ENCODE results near the gene MEGF9. TPM values are rescaled to one million over a fixed set of nuclear protein-coding genes. Genes with fewer than 3 reads are reported as not detected.

Gene MEGF9
- total RNA-seq, 1 experiment from 2014 or later, result 11.9 TPM

DNA sequence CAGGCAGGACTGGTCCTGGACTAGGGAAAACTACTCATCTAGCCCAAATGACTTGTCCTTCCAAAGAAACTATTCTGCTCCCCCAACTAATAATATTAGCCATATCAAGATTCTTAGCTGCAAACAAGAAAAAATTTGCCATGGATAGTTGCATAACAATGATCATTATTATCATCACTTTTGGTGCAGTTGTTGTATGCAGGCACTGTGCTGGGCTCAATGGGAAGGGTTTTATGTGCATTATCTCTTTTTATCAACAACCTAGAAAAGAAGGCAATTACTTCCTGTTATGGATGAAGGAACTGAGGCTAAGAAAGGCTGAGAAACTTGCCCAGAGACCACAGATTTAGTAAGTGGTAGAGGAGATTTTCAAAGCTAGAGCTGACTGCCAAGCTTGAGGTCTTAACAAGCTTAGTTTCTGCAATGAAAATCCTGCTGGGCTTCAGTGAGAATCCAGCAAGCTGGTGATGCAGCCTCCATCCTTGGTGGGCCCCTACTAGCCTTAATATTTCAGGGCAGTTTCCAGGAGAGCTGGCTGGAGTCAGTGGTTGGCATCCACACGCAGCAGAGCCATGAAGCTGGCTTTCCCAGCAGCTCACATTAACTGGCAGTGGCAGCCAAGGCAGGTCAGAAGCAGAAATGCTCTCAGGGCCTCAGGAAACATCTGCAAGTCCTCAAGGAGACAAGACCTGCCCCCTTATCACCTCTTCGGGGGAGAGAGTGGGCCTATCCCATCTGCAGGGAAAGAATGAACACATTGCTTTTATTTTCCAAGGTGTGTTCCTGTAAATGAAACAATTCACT, 20.5 kb upstream of the MEGF9 start:
- no peak for DNase-seq (ENCODE audit: extremely low read depth, low read depth)

DNA sequence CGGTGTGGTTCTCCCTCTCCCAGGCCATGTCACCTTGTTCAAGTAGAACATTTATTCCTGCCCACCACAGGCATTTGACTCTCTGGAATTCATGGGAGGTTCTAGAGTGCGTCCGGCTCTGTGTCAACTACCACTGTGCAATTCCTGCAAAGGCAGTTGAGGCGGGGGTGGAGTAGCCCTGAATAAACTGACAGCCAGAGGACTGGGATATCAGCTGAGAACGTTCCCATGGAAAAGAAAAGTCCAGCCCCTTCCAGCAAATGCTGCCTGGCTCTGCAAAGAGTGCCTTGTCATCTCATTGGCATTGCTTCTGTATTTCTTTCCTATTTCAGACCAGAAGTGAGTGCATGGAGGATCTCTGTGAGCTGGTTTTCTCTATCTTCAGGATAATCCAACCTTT, 18.9 kb upstream of the MEGF9 start:
- no peak for DNase-seq (ENCODE audit: extremely low read depth, low read depth)

DNA sequence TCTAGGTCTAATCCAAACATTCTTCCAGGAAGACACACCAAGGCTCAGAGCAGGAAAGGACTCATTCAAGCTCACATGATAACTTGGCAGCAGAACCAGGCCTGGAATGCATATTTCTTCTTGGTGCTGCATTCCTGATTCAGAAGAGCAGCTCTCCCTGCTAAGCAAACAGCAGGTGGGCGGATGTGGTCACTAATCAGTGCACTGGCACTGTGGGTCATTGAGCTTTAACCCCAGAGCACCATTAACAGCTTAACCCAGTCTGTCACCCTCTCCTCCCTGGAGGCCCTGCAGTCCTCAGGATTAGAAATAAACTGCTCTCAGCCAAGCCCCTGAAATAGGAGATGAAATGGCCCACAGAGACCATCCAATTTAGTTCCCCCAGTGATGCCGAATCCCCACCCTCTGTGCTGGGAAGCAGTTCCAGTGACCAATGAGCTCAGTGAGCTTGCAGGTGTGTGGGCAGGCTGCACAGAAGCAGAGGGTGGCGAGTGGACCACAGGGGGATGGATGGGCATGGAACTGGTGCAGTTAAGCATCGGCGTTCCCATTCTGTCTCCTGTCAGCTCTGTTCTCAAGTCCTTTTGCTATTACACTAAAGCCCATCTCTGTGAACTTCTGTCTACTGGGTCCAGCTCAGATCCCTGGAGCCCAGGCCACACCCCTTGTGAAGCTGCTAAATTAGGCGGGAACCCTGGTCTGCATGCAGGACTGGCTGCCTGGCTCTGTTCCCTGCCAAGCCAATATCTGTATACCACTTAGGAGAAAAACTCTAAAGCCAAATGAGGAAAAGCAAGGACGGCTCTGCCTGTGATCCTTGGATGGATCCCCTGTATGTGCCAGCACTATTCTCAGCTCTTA, 16.6 kb upstream of the MEGF9 start:
- no peak for DNase-seq (ENCODE audit: extremely low read depth, low read depth)

DNA sequence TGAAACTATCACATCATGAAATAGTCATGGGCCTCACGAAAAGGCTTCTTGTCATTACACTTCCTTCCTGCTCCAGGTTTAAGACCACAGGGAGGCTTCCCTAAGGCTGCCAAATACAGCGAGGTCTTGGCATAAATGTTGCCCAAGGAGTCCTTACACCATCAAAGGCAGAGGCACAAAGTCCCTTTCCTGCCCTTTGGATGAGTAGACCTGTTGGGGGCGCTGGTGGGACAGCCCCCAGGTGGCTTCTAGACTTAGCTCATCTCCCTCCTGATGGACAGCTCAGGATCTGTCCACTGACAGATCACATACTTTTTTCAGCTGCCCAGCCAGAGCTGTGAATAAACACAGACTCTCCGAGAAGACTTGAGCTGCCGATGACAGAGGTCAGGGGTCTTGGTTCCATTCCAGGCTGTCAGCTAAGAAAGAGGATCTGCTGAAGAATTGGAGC, 15.5 kb upstream of the MEGF9 start:
- no peak for DNase-seq (ENCODE audit: extremely low read depth, low read depth)

DNA sequence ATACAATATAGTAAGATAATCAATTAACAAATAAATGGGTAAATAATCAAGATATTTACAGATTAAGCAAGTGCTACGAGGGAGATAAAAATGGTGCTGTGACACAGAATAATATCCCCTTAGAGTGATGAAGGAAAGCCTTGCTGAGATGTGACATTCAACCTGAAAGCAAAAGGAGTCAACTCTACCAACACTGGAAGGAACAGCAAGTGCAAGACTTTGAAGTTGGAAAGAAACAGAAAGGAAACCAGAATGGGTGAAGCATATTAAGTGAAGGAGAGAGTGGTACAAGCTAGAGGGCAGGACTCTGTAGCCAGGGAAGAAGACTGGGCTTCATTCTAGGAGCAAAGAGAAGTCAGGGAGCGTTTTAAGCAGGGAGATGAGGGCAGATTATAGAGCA, 12.2 kb upstream of the MEGF9 start:
- DNase-seq (ENCODE audit: extremely low read depth, low read depth), result no peak

DNA sequence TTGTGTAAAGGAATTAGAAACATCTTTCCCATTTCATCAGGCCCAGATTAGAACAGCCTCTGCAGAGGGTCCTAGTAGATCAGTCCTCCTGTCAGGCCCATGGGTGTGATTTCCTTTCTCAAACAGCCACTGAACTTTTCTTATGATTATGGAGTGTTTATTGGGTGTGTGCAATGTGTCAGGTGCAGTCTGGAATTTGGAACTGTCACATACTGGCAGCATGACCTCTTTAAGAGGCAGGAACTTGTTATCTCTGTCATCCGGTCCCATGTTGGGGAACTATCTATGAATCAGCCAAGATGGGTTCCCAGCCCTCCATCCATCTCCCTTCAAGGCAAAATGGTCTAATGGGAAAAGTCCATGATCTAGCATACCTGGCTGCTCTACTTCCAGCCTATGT, 11.6 kb upstream of the MEGF9 start:
- no peak for DNase-seq (ENCODE audit: extremely low read depth, low read depth)

DNA sequence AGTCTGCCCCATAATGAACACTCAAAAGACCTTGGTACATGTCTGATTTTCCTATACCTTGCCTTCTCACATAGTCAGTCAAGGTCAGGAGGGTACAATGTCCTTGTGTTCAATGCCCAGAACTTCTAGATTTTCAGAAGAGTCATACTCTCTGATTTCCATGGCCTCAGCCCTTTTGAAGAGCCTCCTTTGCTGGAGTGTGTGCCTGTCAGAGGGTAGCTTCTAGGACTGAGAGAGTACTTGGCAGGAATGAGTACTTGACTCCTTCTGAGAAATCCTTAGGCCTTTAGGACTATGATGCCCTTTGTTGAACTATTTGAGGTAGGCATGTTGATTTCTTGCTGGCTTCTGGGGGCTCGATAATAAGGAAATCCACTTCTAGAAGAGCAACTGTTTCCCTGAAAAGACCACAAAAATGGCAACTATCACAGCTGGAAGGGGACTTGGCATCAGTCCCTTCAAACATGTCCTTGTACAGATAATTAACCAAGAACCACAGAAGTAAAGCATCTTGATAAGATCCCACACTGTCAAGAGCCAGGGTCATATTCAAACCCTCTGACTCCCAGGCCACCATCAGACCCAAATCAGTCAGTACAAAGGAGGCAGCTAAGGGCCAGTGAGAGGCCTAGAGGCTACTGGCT, 10.6 kb upstream of the MEGF9 start:
- DNase-seq (ENCODE audit: extremely low read depth, low read depth), result no peak

DNA sequence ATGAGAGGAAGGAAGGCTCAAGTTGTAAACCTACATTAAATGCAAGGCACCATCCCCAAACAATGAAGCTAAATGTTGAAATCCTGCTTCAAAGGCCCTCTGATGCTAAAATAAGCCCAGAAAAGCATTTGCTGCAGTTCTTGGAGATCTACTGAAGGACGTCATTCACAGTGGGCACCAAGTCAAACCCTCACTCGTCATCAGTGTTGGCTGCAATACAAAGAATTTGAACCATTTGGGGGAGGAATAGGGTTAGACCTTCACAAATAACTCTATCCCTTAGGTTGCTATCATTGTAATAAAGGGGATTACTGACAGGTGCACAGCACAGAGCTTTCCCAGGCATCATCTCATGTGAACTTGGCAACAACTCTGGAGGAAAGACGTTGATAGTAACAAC, 9.3 kb upstream of the MEGF9 start:
- no peak for DNase-seq (ENCODE audit: extremely low read depth, low read depth)

DNA sequence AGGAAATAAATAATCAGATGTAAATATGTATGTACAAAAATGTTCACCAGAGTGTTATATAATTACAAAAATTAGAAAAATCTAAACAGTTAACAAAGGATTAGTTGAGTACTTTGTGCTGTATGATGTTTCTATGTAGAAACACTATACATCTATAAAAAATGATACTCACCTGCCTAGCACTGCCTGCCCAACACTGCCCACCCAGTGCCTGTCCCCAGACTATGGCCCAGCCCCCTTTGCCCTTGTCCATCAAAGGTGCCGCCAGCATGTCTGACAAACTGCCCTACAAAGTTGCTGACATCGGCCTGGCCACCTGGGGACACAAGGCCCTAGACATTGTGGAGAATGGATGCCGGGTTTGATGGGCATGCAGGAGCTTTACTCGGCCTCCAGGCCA, 6.1 kb upstream of the MEGF9 start:
- no peak for DNase-seq (ENCODE audit: extremely low read depth, low read depth)

DNA sequence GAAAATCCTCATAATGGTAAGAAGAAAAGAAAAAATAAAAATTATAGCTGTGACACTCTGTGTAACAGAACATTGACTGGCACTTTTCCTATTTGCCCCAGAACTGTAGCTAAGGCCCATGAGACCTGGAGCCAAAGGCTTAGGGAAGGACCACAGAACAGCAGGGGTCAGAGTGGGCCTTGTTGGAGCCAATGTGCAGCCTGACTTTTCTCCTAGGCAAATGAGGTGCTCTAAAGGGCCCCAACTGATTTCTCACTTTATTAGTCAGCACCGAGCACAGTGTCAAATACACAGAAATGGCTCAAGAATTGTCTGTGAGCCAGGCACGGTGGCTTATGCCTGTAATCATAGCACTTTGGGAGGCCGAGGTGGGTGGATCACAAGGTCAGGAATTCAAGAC, 4.0 kb upstream of the MEGF9 start:
- no peak for DNase-seq (ENCODE audit: extremely low read depth, low read depth)

DNA sequence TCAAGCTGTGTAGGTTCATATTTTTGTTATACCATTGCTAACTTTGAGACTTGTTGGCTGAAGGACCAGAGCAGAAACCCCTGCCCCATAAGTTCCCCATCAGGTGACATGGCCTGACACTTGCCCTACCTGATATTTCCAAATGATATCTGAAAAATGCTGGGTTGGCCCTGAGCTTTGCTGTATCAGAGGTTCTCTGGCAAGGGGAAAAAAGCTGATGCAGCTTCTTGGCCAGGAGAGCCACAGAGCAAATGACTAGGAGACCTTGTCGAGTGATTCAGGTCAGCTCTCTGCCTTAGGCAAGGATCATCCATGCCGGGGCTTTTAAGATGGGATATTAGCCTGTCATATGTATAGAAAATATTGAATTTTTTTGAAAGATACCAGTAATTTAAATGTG, 2.9 kb upstream of the MEGF9 start:
- DNase-seq (ENCODE audit: extremely low read depth, low read depth), result no peak

DNA sequence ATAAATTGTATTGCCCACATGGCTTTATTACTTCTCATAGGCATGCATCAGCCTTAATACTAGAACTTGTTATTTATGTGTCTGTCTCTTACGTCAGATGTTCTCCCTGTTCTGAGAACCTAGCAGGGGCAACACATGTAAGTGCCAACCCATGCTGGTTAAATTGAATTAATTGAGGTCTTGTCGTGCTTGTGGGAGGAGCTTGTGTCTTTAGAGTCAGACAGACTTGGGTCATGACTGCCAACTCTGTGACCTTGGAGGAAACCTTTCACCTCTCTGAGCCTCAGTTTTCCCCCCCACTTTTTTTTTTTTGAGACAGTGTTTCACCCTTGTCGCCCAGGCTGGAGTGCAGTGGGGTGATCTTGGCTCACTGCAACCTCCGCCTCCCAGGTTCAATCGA, 2.2 kb upstream of the MEGF9 start:
- DNase-seq (ENCODE audit: extremely low read depth, low read depth), result no peak

DNA sequence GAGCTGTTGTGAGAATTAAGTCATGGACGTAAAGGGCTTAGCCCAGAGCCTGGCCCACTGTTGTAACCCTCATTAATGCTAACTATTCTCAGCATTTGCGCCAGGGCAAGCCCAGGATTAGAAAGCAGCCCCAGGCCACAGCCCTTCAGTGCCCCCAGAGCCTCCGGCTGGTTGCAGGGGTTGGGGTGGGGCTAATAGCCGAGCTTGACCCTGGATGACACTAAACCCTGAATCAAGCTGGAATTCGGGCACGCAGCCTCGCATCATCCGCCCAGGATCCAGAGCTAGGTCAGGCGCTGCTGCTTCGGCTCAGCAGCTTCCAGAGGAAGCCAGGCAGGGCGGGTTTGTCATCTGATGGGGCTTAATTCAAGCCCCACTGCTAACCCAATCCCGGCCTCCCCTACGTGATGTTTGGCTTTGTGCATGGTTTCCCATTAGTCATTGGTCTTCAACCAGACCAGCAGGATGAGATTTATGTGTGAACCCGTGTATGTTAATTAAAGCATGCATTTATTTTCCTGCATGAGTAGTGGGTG, 1.2 kb upstream of the MEGF9 start:
- DNase-seq (ENCODE audit: extremely low read depth, low read depth), result no peak

DNA sequence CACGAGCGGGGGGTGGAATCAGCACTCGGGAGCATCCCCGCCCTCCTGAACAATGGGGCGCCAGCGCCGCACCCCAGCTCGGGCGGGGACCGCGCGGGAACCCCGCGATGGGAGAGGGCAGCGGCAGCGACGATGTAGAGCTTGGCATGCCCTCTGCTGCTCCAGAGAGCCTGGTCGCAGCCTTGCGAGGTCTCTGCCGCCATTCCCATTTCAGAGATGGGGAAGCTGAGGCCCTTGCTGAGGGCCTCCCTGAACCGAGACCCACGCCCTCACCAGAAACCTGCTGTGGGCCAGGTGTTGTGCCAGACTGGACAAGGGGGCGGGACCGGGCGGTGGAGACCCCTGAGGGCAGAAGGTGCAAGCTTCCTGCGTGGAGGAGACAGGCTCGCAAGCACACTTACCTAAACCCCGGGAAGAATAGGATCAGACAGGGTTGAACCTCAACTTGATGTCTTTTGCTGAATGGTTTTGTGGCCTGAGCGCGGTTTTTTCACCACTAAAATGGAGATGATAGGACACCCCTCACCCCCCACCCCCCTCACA, 647 bp upstream of the MEGF9 start:
- DNase-seq (ENCODE audit: extremely low read depth, low read depth), result no peak

DNA sequence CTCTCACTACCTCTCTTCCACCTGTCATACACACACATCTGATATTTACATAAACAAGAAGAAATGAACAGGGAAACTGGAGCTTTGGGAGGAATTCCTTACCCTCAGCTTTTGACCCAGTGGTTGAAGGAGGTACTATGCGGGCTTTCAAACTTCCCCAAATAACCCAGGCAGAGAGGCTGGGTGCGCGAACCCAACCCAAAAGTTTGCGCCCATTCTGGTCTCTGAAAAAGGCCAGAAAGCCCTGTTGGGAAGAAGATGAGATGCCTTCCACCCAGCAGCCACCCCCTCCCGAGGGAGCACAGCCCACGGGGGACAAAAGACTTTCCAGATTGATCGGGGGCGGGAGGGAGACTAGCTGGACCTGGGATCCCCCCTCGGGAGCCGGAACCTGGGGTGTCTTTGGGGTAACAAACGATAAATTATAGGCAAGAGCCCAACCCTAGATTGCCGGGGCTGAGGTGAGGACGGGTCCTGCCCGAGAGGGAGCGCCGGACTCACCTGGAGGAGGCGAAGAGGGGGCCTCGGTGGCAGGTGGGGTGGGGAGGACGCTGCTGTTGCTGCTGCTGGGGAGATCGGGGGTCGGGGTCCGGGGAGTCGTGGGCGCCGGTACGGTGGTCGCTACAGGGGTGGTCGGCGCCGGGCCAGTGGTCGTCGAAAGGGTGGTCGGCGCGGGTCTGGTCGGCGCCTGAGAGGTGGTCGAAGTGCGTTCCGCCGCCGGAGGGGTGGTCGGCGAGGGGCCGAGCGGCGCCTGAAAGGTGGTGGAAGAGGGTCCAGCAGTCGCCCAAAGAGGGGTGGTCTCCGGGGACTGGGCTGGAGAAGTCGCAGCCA, 798 bp downstream of the MEGF9 start:
- DNase-seq (ENCODE audit: extremely low read depth, low read depth), result no peak

DNA sequence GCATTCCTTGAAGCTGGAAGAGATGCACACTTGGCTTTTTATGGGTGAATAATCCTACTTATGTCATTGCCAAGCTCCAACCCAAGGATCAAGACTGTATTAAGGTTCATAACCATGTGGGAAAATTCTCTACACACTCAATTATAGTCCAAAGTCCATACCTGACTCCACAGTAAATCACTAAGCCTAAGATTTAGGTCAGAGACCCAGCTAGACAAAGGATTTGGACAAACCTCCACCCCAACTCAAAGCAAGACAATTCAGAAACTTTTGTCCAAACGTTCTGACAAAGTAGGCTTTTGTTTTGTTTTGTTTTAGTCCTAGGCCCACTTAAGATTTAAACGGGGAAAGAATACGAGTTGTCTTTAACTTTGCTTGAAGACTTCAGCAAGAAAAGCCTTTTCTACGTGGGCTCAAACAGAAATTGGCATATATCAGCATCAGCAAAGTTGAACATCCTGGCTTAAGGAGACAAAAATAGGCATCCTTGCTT, 1.7 kb downstream of the MEGF9 start:
- DNase-seq (ENCODE audit: extremely low read depth, low read depth), result no peak

DNA sequence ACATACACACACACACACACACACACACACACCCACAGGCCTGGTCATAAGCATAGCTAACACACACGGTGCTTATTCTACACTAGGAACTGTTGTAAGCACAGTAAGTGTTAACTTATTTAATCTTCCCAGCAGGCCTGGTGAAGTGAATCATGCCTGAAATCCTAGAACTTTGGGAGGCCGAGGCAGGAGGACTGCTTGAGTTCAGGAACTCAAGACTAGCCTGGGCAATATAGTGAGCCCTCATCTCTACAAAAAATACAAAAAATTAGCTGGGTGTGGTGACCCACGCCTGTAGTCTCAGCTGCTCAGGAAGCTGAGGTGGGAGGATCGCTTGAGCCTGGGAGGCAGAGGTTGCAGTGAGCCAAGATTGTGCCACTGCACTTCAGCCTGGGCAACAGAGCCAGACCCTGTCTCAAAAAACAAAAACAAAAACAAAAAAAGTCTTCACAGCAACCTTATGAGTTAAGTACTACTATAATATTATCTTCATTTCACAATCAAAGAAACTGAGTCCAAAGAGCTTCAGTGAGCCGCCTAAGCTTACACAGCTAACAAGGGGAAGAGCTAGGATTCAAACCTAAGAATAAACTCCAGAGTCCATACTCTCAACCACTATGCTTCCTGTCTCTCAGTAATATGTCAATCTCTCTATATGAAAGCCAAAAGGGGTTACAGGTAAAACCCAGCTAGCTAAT, 2.3 kb downstream of the MEGF9 start:
- no peak for DNase-seq (ENCODE audit: extremely low read depth, low read depth)

DNA sequence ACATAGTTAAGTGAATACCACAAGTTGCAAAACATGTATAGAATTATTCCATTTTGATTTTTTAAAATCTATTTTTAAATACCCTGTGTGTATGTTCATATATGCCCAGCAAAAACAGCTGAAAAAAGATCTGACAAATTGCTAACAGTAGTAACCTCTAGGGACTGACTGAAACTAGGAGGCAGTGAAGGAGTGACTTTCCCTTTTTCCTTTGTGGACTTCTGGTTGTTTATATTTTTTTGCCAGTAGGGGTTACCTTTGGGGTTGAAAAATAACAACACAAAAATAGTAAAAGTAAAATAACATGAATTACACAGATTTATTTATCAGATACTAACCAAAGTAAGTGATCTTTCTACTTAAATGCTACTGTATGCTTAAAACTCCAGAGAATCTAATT, 2.9 kb downstream of the MEGF9 start:
- DNase-seq (ENCODE audit: extremely low read depth, low read depth), result no peak

All from NCI-H460 (cell line).